Measurements from ENCODE around the gene DNAL1.

DNA sequence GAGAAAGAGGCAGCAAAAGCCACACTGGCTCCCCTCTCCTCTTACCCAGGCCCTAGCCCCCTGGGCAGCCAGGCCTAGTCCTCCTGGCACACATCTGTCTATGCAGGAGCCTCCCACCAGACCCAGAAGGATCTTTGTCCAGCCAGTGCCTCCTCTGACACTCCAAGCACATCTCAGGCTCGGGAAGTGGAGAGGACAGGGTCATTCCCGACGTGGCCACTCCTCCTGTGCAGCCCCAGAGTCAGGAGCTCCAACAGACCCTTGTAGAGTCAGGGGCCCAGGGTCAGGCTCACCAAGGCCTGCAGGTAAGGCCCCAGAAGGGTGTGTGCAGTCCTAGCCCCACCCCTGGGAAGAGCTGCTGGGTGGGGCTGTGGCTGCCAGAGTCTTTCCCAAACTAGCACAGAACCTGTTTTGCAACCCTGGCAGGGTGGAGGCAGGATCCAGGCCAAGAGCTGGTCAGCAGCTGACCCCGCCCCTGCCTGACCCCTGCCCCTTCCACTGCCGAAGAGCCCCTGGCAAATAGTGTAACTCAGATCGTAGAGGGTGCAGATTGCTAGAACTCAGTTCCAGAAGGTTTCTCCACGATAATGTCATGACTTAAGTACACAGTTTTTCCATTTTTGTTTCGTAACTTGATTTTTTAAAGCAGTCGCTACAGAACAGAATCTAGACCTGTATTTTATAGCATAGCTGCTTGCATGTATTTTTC lies 96.0 kb downstream of the DNAL1 start:
- TF ChIP-seq EZH2 (IDR thresholded peaks at IDR 0.05; ENCODE audit: low read length): no peak
- TF ChIP-seq, protein P1, sequence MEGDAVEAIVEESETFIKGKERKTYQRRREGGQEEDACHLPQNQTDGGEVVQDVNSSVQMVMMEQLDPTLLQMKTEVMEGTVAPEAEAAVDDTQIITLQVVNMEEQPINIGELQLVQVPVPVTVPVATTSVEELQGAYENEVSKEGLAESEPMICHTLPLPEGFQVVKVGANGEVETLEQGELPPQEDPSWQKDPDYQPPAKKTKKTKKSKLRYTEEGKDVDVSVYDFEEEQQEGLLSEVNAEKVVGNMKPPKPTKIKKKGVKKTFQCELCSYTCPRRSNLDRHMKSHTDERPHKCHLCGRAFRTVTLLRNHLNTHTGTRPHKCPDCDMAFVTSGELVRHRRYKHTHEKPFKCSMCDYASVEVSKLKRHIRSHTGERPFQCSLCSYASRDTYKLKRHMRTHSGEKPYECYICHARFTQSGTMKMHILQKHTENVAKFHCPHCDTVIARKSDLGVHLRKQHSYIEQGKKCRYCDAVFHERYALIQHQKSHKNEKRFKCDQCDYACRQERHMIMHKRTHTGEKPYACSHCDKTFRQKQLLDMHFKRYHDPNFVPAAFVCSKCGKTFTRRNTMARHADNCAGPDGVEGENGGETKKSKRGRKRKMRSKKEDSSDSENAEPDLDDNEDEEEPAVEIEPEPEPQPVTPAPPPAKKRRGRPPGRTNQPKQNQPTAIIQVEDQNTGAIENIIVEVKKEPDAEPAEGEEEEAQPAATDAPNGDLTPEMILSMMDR (optimal IDR thresholded peaks at IDR 0.05 in 1 of 3, IDR thresholded peaks at IDR 0.05 in 1 of 3, conservative IDR thresholded peaks at IDR 0.05 in 1 of 3; ENCODE audit: extremely low read depth in 1 of 3, insufficient read depth in 2 of 3, low read length in 3 of 3): no peak

Measured in keratinocyte (primary cell).